K562 treated with DMSO at 1 percent for 4 hours (cell line): ENCODE measurements around the gene SHROOM3. TPM values are rescaled to one million over a fixed set of nuclear protein-coding genes. Genes with fewer than 3 reads are reported as not detected.

Source experiments
- total RNA-seq: library from RNA; unstranded; fragments of 300-600 nt; gene quantifications from 2 replicates; pipeline ENCODE4 v1.2.3, GENCODE V29; 2022; ENCODE audit not compliant: insufficient read depth

Gene SHROOM3
- total RNA-seq, result not detected in 2 replicates

DNA sequence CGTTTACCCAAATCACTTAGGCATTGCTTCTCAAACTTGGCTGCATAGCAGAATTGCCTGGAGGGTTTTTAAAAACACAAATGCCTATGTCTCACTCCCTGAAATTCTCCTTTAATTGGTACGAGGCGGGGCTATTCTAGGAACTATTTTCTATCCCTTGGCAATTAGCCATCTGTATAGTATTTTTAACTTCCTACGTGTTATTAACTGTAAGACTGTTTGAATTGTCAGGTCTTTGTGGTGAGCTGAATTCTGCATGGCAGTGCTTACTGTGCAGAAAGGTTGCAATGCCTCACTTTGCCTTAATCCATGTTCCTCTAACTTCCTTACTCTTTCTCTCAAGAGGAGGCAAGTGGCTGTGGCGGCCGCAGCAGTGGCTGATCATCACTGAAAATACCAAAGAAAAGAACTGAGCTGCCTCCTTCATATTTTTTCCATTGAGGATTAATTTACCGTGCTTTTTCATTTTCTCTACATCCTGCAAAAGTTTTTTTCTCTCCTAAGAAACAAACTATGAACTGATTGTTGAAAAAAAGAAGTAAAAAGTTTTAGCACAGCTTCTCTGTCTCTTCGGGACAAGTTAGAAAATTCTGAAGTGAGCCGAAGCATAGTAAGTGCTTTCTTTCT lies at the start of gene SHROOM3:
SHROOM3 (plus strand) TSS at position 329 of the 627 bp plus-strand sequence. CDS start 824 bp downstream, outside the sequence.

DNA sequence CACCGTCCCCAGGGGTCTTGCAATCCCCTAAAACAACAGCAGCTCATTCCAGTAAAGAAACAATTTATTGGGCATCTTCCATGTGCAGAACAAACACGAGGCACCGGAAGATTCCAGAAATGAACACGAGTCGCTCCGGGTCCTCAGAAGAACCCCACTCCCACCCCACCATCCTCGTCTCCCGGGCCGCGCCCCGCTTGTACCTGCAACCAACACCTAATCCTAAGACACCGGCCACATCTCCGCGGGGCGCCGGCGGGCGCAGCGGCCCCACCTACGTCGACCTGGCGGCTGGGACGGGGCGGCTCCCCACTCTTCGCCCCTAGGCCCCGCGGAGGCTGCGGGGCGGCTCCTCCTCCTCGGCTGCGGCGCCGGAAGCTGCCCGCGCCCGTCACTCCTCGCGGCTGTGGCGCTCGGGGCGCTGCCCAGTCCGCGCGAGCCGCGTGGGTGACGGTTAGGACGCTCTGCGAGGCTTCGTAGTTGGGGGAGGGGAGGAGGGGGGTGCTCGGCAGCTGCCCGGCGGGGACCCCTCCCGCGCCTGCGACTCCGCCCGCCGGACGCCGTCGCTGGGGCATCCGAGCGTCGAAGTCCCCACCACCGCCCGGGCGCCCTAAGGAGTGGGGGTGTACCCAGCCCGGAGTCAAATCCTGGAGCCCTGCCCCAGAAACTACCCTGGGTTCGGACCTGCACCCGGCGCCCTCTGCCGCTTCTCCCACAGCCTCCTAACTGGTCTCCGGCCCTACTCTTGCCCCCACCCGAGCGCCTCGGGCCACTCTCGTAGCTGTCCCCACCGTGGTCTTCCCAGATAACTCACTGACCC lies 14.1 kb upstream of the SHROOM3 start, which contains the start of gene CCDC158:
CCDC158 (minus strand) TSS at position 380 of the 820 bp plus-strand sequence. CDS start 17,934 bp downstream, outside the sequence.

Other genes with a start within 250 kb of the SHROOM3 start
- 26.2 and 27.2 TPM in 2 replicates for gene SCARB2, start 221.4 kb upstream of the SHROOM3 start, total RNA-seq
- gene FAM47E, start 183.5 kb upstream of the SHROOM3 start, total RNA-seq, result 10.7 and 12.6 TPM in 2 replicates
- 1.4 and 1.7 TPM in 2 replicates for gene STBD1, start 128.5 kb upstream of the SHROOM3 start, total RNA-seq
- not detected in 2 replicates for gene CCDC158, start 14.1 kb upstream of the SHROOM3 start, total RNA-seq